GM18502 (cell line): ENCODE measurements around the gene KRTAP22-1.

Experiments used
- ATAC-seq: cut with Tn5 transposase; IDR thresholded peaks from one replicate; pipeline ENCODE4 v1.9.1; 2021; ENCODE audit warnings: mild to moderate bottlenecking; ENCODE audit not compliant: unreplicated experiment, poor library complexity

Gene KRTAP22-1

GRCh38 chr21:30600787-30601186 lies at the start of gene KRTAP22-1:
Gene KRTAP22-1, plus strand, starts transcription at chr21:30601087.
- ATAC-seq, result no peak

- ATAC-seq, result no peak
Observed at GRCh38 chr21:30552782-30553181, 48.1 kb upstream of the KRTAP22-1 start.

- ATAC-seq, result no peak
Observed at GRCh38 chr21:30555095-30555494, 45.8 kb upstream of the KRTAP22-1 start.

- ATAC-seq, result no peak
Observed at GRCh38 chr21:30561264-30561895, 39.5 kb upstream of the KRTAP22-1 start, which contains the start of gene KRTAP19-7. Gene KRTAP19-7, minus strand, starts transcription at chr21:30561314. Its CDS starts 25 bp downstream, at chr21:30561289.

- no peak for ATAC-seq
Observed at GRCh38 chr21:30561957-30562356, 38.9 kb upstream of the KRTAP22-1 start.

GRCh38 chr21:30563072-30563471 lies 37.8 kb upstream of the KRTAP22-1 start:
- ATAC-seq, result no peak

- no peak for ATAC-seq
Observed at GRCh38 chr21:30563630-30564029, 37.3 kb upstream of the KRTAP22-1 start.

- ATAC-seq, result no peak
Observed at GRCh38 chr21:30567617-30568016, 33.3 kb upstream of the KRTAP22-1 start.

GRCh38 chr21:30577766-30578165 lies 23.1 kb upstream of the KRTAP22-1 start:
- ATAC-seq, result no peak

GRCh38 chr21:30579346-30579745 lies 21.5 kb upstream of the KRTAP22-1 start:
- ATAC-seq, result no peak

GRCh38 chr21:30580132-30580531 lies 20.8 kb upstream of the KRTAP22-1 start:
- ATAC-seq, result no peak

- ATAC-seq, result no peak
Observed at GRCh38 chr21:30582870-30583269, 18.0 kb upstream of the KRTAP22-1 start.

GRCh38 chr21:30590297-30590696 lies 10.6 kb upstream of the KRTAP22-1 start, which contains the start of gene KRTAP22-2:
Gene KRTAP22-2, minus strand, starts transcription at chr21:30590397.
- ATAC-seq, result no peak

GRCh38 chr21:30592140-30592539 lies 8.7 kb upstream of the KRTAP22-1 start, which contains the start of gene KRTAP6-3:
Gene KRTAP6-3, plus strand, starts transcription at chr21:30592440. Its CDS starts 6 bp downstream, at chr21:30592446.
- no peak for ATAC-seq

- ATAC-seq, result no peak
Observed at GRCh38 chr21:30598802-30599201, 2.1 kb upstream of the KRTAP22-1 start, which contains the start of gene KRTAP6-2. Gene KRTAP6-2, minus strand, starts transcription at chr21:30598902. Its CDS starts 28 bp downstream, at chr21:30598874.

GRCh38 chr21:30605968-30606367 lies 5.1 kb downstream of the KRTAP22-1 start:
- no peak for ATAC-seq

- no peak for ATAC-seq
Observed at GRCh38 chr21:30612132-30612531, 11.2 kb downstream of the KRTAP22-1 start.

GRCh38 chr21:30613836-30614235 lies 12.9 kb downstream of the KRTAP22-1 start, which contains the start of gene KRTAP6-1:
Gene KRTAP6-1, minus strand, starts transcription at chr21:30613930. Its CDS starts 26 bp downstream, at chr21:30613904.
- ATAC-seq, result no peak

GRCh38 chr21:30615199-30615598 lies 14.3 kb downstream of the KRTAP22-1 start:
- no peak for ATAC-seq

- no peak for ATAC-seq
Observed at GRCh38 chr21:30616125-30616524, 15.2 kb downstream of the KRTAP22-1 start, which contains the start of gene KRTAP20-1. Gene KRTAP20-1, plus strand, starts transcription at chr21:30616425. Its CDS starts 30 bp downstream, at chr21:30616455.

GRCh38 chr21:30620080-30620479 lies 19.2 kb downstream of the KRTAP22-1 start:
- ATAC-seq, result no peak

GRCh38 chr21:30620522-30620921 lies 19.6 kb downstream of the KRTAP22-1 start, which contains the start of gene KRTAP20-4:
Gene KRTAP20-4, plus strand, starts transcription at chr21:30620627.
- no peak for ATAC-seq
